Neural progenitor cell (in vitro differentiated cells): ENCODE results near the gene RASGRP4. TPM values are rescaled to one million over a fixed set of nuclear protein-coding genes. Genes with fewer than 3 reads are reported as not detected.

Source experiments
- DNase-seq: peaks from one replicate; pipeline ENCODE4 v3.0.0-alpha.2; 2016; ENCODE audit warnings: low spot score
- H2AFZ ChIP-seq: fragments of 200-600 bp; sonication (generic); replicated peaks from 2 replicates; pipeline ENCODE4 v1.6.1; 2016; ENCODE audit warnings: antibody characterized with exemption
- H3F3A ChIP-seq: fragments of 200-600 bp; sonication (generic); 2 replicates; pipeline ENCODE4 v1.6.1; 2016; ENCODE audit warnings: antibody characterized with exemption, low read depth
- H3K27ac ChIP-seq: fragments of 200-600 bp; sonication (generic); 2 replicates; pipeline ENCODE4 v1.5.1; 2016; ENCODE audit warnings: mild to moderate bottlenecking
- H3K27me3 ChIP-seq: fragments of 200-600 bp; sonication (generic); 2 replicates; pipeline ENCODE4 v1.6.1; 2016; ENCODE audit warnings: mild to moderate bottlenecking, moderate library complexity
- H3K36me3 ChIP-seq: fragments of 200-600 bp; sonication (generic); 2 replicates; pipeline ENCODE4 v1.5.1; 2016
- H3K4me1 ChIP-seq: fragments of 200-600 bp; sonication (generic); 2 replicates; pipeline ENCODE4 v1.6.1; 2016; ENCODE audit warnings: mixed run types
- H3K4me2 ChIP-seq: fragments of 200-600 bp; sonication (generic); 2 replicates; pipeline ENCODE4 v1.6.1; 2016
- H3K4me3 ChIP-seq: fragments of 200-600 bp; sonication (generic); 2 replicates; pipeline ENCODE4 v1.5.1; 2016
- H3K79me2 ChIP-seq: fragments of 200-600 bp; sonication (generic); 2 replicates; pipeline ENCODE4 v1.6.1; 2016; ENCODE audit warnings: low read depth
- H3K9ac ChIP-seq: fragments of 200-600 bp; sonication (generic); 2 replicates; pipeline ENCODE4 v1.6.1; 2016
- H3K9me3 ChIP-seq: fragments of 200-600 bp; sonication (generic); 2 replicates; pipeline ENCODE4 v1.5.1; 2016; ENCODE audit warnings: low read depth
- H4K20me1 ChIP-seq: fragments of 200-600 bp; sonication (generic); 2 replicates; pipeline ENCODE4 v1.6.1; 2016; ENCODE audit warnings: low read depth
- H3K27ac Mint-ChIP-seq: 3 replicates; pipeline ENCODE4 v1.8.0; 2021; ENCODE audit warnings: mixed read lengths
- H3K27me3 Mint-ChIP-seq: 2 replicates; pipeline ENCODE4 v1.8.0; 2022; ENCODE audit warnings: low read depth, mild to moderate bottlenecking, inconsistent platforms, moderate library complexity, mixed read lengths; ENCODE audit not compliant: insufficient read depth
- H3K36me3 Mint-ChIP-seq: 3 replicates; pipeline ENCODE4 v1.8.0; 2021; ENCODE audit warnings: mixed read lengths
- H3K4me1 Mint-ChIP-seq: 3 replicates; pipeline ENCODE4 v1.8.0; 2021; ENCODE audit warnings: mixed read lengths
- H3K4me3 Mint-ChIP-seq: 3 replicates; pipeline ENCODE4 v1.8.0; 2021; ENCODE audit warnings: mild to moderate bottlenecking, moderate library complexity, mixed read lengths
- H3K9me3 Mint-ChIP-seq: 3 replicates; pipeline ENCODE4 v1.8.0; 2020; ENCODE audit warnings: mixed read lengths
- EZH2 ChIP-seq: fragments of 200-600 bp; sonication (generic); IDR thresholded peaks from 2 replicates; pipeline ENCODE4 v1.6.1; 2017; ENCODE audit warnings: antibody characterized with exemption, mild to moderate bottlenecking, moderate library complexity
- EZH2phosphoT487 ChIP-seq: fragments of 200-600 bp; sonication (generic); IDR thresholded peaks from 2 replicates; pipeline ENCODE4 v1.6.1; 2017; ENCODE audit warnings: antibody characterized with exemption
- total RNA-seq: library from RNA; depleted of rRNA; stranded (reverse); fragments of >200 nt; gene quantifications from 2 replicates; pipeline ENCODE4 v1.2.3, GENCODE V29; 2015; ENCODE audit warnings: low replicate concordance
- TF ChIP-seq, protein P1 (sequence below): fragments of 200-600 bp; sonication (generic); IDR thresholded peaks from 2 replicates; pipeline ENCODE4 v1.5.1; 2017; ENCODE audit warnings: antibody characterized with exemption, mild to moderate bottlenecking

RASGRP4 gene
- total RNA-seq, 1 donor from 2014 or later: not detected

GRCh38 chr19:38385804-38386257 is 40.2 kb downstream of the RASGRP4 start:
- TF ChIP-seq, protein P1, sequence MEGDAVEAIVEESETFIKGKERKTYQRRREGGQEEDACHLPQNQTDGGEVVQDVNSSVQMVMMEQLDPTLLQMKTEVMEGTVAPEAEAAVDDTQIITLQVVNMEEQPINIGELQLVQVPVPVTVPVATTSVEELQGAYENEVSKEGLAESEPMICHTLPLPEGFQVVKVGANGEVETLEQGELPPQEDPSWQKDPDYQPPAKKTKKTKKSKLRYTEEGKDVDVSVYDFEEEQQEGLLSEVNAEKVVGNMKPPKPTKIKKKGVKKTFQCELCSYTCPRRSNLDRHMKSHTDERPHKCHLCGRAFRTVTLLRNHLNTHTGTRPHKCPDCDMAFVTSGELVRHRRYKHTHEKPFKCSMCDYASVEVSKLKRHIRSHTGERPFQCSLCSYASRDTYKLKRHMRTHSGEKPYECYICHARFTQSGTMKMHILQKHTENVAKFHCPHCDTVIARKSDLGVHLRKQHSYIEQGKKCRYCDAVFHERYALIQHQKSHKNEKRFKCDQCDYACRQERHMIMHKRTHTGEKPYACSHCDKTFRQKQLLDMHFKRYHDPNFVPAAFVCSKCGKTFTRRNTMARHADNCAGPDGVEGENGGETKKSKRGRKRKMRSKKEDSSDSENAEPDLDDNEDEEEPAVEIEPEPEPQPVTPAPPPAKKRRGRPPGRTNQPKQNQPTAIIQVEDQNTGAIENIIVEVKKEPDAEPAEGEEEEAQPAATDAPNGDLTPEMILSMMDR: no peak
- TF ChIP-seq EZH2 (no peak), EZH2phosphoT487 (no peak)
- Histone ChIP-seq H3K27me3 (peaks cover 37% of the 10 kb centered on the region), H2AFZ (no peak overlapping the region), H3K79me2 (no peaks in the 10 kb centered on the region), H3K4me3 (no peak overlapping the region), H3F3A (peaks cover 22% of the 10 kb centered on the region), H3K9ac (no peak overlapping the region), H4K20me1 (peaks cover 38% of the 10 kb centered on the region), H3K4me1 (peaks cover 4% of the 10 kb centered on the region), H3K4me2 (peak overlapping the region; percentile 73), H3K36me3 (no peaks in the 10 kb centered on the region), H3K27ac (no peak overlapping the region), H3K9me3 (no peaks in the 10 kb centered on the region)
- no peaks in the 10 kb centered on the region for H3K9me3 Mint-ChIP-seq
- peaks cover 14% of the 10 kb centered on the region for H3K36me3 Mint-ChIP-seq
- peaks cover 12% of the 10 kb centered on the region for H3K4me1 Mint-ChIP-seq
- no peak overlapping the region for H3K4me3 Mint-ChIP-seq
- DNase-seq: peak; percentile 27
- H3K27me3 Mint-ChIP-seq: peaks cover 9% of the 10 kb centered on the region
- no peak overlapping the region for H3K27ac Mint-ChIP-seq

DNA sequence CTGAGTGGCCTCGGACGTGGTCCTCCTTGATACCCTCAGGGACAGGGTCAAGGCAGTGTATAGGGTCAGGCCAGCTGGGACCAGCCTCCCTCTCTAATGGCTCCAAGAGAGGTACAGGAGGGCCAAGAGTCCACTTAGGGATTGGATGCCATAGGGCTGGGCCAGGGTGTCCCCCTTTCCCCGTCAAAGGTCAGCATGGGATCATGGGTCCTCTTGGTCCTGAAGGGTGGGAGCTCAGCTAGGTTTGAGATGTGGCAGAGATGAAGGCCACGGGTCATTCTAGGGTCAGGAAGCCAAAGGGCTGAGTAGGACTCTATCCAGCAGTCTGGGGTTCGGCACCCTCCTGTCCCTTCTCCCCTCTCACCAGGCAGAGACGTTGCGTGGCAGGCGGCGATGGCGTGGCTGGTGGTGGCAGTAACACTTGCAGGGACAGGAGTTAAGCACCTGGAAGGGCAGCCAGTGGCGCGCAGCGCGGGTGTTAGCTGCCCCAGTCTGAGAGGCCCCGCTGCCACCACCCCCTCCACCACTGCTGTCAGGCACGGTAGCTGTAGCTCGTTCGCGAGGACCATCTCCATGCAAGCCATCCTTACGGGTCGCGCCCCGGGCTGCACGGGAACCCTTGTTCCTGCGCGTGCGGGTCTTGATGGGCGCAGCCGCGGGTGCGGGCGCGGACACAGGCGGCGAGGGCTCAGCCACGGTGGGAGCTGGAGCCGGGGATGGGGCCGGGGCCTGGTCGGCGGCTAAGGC is 40.8 kb downstream of the RASGRP4 start:
- peaks cover 2% of the 10 kb centered on the region for H3K4me1 ChIP-seq
- no peak for DNase-seq
- H3K27me3 Mint-ChIP-seq: peaks cover 11% of the 10 kb centered on the region
- H3K27ac ChIP-seq: no peak overlapping the region
- H3K4me2 ChIP-seq: no peak overlapping the region
- peaks cover 22% of the 10 kb centered on the region for H3F3A ChIP-seq
- no peaks in the 10 kb centered on the region for H3K9me3 Mint-ChIP-seq
- peaks cover 10% of the 10 kb centered on the region for H3K4me1 Mint-ChIP-seq
- no peak overlapping the region for H3K4me3 ChIP-seq
- H3K9ac ChIP-seq: no peak overlapping the region
- peaks cover 12% of the 10 kb centered on the region for H3K36me3 Mint-ChIP-seq
- H3K79me2 ChIP-seq: no peaks in the 10 kb centered on the region
- H3K27ac Mint-ChIP-seq: no peak overlapping the region
- H3K4me3 Mint-ChIP-seq: no peak overlapping the region
- TF ChIP-seq, protein P1: no peak
- TF ChIP-seq EZH2phosphoT487 (no peak), EZH2 (no peak)
- H3K27me3 ChIP-seq: peaks cover 31% of the 10 kb centered on the region
- no peak overlapping the region for H2AFZ ChIP-seq
- no peaks in the 10 kb centered on the region for H3K36me3 ChIP-seq
- H4K20me1 ChIP-seq: peaks cover 35% of the 10 kb centered on the region
- no peaks in the 10 kb centered on the region for H3K9me3 ChIP-seq

DNA sequence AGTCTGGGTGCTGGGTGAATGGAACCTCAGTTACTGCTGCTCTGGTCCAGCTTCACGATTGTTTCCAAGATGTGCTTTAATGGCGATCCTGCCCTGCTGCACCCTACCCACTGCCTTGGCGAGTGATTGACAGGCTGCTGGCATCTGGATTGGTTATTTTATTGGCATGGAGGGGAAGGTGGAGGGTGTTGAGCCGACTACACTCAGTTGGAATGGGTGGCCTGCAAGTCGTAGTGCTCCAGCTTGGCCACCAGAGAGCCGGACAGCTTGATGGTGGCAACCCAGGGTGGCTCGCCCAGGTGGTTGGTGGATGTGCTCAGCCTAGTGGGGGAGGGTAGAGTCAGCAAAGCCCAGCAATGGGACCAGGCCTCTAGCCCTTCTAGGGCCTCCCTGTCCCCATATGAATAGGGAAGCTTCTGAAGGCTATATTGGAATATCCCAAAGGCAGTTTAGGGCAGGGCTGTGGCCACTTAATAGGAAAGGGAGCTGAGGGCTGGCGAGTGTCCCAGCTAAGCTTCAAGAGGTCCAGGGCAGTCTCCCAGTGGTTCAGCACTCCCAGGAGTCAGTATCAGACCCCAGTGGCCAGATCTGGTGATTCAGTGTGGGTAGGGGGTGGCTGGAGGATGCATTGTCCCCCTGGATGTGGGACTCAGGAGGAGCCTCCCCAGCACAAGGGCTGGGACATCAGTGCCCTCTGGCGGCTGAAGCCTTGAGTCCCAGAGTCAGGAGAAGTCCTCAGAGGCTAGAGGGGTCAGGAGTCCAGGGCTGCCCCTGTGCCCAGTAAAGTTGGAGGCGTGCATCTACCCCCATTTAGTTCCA is 41.6 kb downstream of the RASGRP4 start:
- peak overlapping the region; percentile 50 for H3K4me3 Mint-ChIP-seq
- H3K9me3 ChIP-seq: no peaks in the 10 kb centered on the region
- H4K20me1 ChIP-seq: peaks cover 32% of the 10 kb centered on the region
- no peaks in the 10 kb centered on the region for H3K36me3 ChIP-seq
- no peaks in the 10 kb centered on the region for H3K4me1 ChIP-seq
- H3K27ac ChIP-seq: no peak overlapping the region
- no peak for TF ChIP-seq EZH2
- TF ChIP-seq, protein P1: peak; percentile 60
- DNase-seq: peak; percentile 74
- peaks cover 12% of the 10 kb centered on the region for H3K27me3 Mint-ChIP-seq
- no peak overlapping the region for H3K4me3 ChIP-seq
- H3F3A ChIP-seq: peaks cover 22% of the 10 kb centered on the region
- no peaks in the 10 kb centered on the region for H3K9me3 Mint-ChIP-seq
- H3K4me2 ChIP-seq: no peak overlapping the region
- H3K27ac Mint-ChIP-seq: no peak overlapping the region
- H3K9ac ChIP-seq: no peak overlapping the region
- H3K4me1 Mint-ChIP-seq: peaks cover 5% of the 10 kb centered on the region
- peaks cover 15% of the 10 kb centered on the region for H3K36me3 Mint-ChIP-seq
- H3K79me2 ChIP-seq: no peaks in the 10 kb centered on the region
- H3K27me3 ChIP-seq: peaks cover 24% of the 10 kb centered on the region
- H2AFZ ChIP-seq: no peak overlapping the region
